ENCODE results near the gene ZBTB3. TPM values are rescaled to one million over a fixed set of nuclear protein-coding genes. Genes with fewer than 3 reads are reported as not detected.
A peak's percentile ranks its signal among the peaks of the same experiment; 100 is the strongest.

The ZBTB3 gene
- total RNA-seq, 1 experiment from 2014 or later = 43.4 TPM

DNA sequence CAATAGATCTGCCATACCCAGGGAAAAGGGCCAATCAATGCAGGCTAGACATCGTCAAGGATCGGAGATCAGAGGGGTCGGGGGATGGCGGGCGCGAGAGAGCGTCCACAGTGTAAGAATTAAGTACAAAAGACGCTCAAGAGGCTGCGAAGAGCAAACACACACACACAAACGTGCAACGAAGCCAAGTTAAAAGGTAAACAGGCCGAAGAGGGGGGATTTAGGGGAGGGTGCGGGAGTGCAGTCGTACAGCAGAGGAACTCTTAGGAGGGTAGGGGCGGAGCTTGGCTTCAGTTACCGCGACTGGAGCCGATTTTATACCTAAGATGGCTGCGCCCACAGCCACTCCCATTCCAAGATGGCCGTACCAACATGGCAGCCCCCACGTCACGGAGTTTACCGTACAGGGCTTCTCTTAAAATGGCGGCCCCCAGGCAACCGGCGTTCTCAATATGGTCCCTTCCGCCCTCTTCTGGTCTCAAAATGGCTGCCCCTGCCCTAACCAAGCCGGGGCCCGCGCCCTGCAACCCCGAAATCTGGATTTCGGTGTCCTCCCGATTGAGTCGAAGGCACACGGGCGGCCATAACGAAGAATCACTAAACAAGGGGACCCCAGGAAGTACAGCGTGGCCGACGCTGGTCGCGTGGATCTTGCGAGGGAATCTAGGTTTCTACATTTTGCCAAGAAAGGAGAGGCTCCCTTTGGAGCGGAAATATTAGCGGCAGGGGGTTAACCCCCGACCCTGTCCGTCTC is 44.5 kb downstream of the ZBTB3 start:
- Mint-ChIP-seq H3K27me3 (ENCODE audit: low read depth) (no peaks in the 10 kb centered on the region), H3K36me3 (ENCODE audit: insufficient read depth in 1 of 3, low read depth in 3 of 3) (peaks cover 26 to 50% (median 38%) of the 10 kb centered on the region in 3 experiments), H3K27ac (peak overlapping the region; percentile 100), H3K4me1 (peaks cover 47 to 52% of the 10 kb centered on the region in 2 experiments), H3K9me3 (no peaks in the 10 kb centered on the region; a peak in 1 of 5 replicates), H3K4me3 (peak overlapping the region; percentile 84 to 91)
- peak overlapping the region; percentile 93 for H3K14ac ChIP-seq (ENCODE audit: insufficient read depth, low read length)
- H2BK20ac ChIP-seq (ENCODE audit: low read depth, low read length, poor library complexity, severe bottlenecking) = no peak overlapping the region
- WGBS (ENCODE audit: extremely low coverage, insufficient read length, low lambda C conversion rate) = no CpG with 5 or more reads among the region's 47 CpGs
- peak; percentile 98 for DNase-seq
- no peak overlapping the region for H4K8ac ChIP-seq (replicated peaks; ENCODE audit: insufficient read length, low read depth, low read length)
- peaks cover 28% of the 10 kb centered on the region for H3K23me2 ChIP-seq (ENCODE audit: insufficient read length, low read depth, low read length, poor library complexity, severe bottlenecking)
- no peak overlapping the region for H2AK5ac ChIP-seq (ENCODE audit: insufficient read length, low read length)
- H3K23ac ChIP-seq (ENCODE audit: insufficient read length, low read depth, low read length) = no peak overlapping the region
- H3K79me2 ChIP-seq (ENCODE audit: insufficient read depth, low read length) = no peaks in the 10 kb centered on the region; the same call in 1 of the 2 replicates
- peak overlapping the region; percentile 10 for H4K91ac ChIP-seq (ENCODE audit: insufficient read length, low read depth, low read length)
- peak overlapping the region; percentile 91 for H3K9ac ChIP-seq (ENCODE audit: extremely low read depth, insufficient read length, low read length)
- TF ChIP-seq, protein P1, sequence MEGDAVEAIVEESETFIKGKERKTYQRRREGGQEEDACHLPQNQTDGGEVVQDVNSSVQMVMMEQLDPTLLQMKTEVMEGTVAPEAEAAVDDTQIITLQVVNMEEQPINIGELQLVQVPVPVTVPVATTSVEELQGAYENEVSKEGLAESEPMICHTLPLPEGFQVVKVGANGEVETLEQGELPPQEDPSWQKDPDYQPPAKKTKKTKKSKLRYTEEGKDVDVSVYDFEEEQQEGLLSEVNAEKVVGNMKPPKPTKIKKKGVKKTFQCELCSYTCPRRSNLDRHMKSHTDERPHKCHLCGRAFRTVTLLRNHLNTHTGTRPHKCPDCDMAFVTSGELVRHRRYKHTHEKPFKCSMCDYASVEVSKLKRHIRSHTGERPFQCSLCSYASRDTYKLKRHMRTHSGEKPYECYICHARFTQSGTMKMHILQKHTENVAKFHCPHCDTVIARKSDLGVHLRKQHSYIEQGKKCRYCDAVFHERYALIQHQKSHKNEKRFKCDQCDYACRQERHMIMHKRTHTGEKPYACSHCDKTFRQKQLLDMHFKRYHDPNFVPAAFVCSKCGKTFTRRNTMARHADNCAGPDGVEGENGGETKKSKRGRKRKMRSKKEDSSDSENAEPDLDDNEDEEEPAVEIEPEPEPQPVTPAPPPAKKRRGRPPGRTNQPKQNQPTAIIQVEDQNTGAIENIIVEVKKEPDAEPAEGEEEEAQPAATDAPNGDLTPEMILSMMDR (conservative IDR thresholded peaks at IDR 0.05) = no peak
- peaks cover 2% of the 10 kb centered on the region; the same call in 1 of the 2 replicates for H3K4me1 ChIP-seq (ENCODE audit: insufficient read depth, low read length)
- H3T11ph ChIP-seq (ENCODE audit: low read length) = peak overlapping the region; percentile 23
- H2BK120ac ChIP-seq (ENCODE audit: low read depth, low read length, poor library complexity, severe bottlenecking) = no peak overlapping the region
- peak overlapping the region; percentile 99 for H3K4me2 ChIP-seq (ENCODE audit: insufficient read depth, insufficient read length, low read length)
- H3K18ac ChIP-seq (ENCODE audit: insufficient read length, low read depth, low read length) = peak overlapping the region; percentile 96
- no peaks in the 10 kb centered on the region for H4K20me1 ChIP-seq (ENCODE audit: control insufficient read depth, insufficient read depth, insufficient read length)
- peak overlapping the region; percentile 92 for H2BK5ac ChIP-seq (ENCODE audit: insufficient read length, low read length)
- H3K9me3 ChIP-seq (ENCODE audit: control insufficient read depth, low read depth, low read length) = no peaks in the 10 kb centered on the region
- peak overlapping the region; percentile 35 for H2AFZ ChIP-seq (ENCODE audit: low read length)
- no peaks in the 10 kb centered on the region for H3K27me3 ChIP-seq (ENCODE audit: insufficient read depth, low read length)
- no peak overlapping the region for H2BK12ac ChIP-seq (ENCODE audit: insufficient read length, low read depth, low read length)
- H3K56ac ChIP-seq (ENCODE audit: insufficient read length, low read depth, low read length) = peak overlapping the region; percentile 7
- H2BK15ac ChIP-seq (ENCODE audit: low read depth, low read length) = no peak overlapping the region
- no peaks in the 10 kb centered on the region for H3K79me1 ChIP-seq (ENCODE audit: insufficient read depth, low read depth, low read length, poor library complexity, severe bottlenecking)
- peak overlapping the region; percentile 92 for H3K27ac ChIP-seq (ENCODE audit: insufficient read length, low read depth, low read length)
- H3K4ac ChIP-seq (ENCODE audit: low read depth, low read length) = no peak overlapping the region
- H4K5ac ChIP-seq (ENCODE audit: insufficient read length, low read depth, low read length) = peak overlapping the region; percentile 97
